ENCODE results near the gene PIEZO1. TPM values are rescaled to one million over a fixed set of nuclear protein-coding genes. Genes with fewer than 3 reads are reported as not detected.

PIEZO1 gene
- total RNA-seq, 1 experiment from 2014 or later, result 391 TPM

DNA sequence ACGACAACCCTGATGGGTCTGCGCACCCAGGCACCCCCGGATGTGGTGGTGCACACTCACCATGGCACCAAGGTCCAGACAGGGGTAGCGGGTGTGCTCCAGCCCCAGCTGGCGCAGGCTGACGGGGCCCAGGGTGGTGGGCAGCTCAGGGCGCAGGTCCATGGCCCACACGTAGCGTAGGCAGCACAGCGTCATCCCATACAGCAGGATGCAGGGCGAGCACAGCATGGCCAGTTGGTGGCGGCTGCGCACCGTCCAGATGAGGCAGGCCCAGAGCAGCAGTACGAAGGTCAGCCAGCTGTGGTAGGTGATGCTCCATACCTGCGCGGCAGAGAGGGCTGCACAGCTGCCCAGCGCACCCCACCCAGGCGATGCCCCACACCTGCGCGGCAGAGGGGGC is 48.9 kb downstream of the PIEZO1 start:
- TF ChIP-seq, protein P1, sequence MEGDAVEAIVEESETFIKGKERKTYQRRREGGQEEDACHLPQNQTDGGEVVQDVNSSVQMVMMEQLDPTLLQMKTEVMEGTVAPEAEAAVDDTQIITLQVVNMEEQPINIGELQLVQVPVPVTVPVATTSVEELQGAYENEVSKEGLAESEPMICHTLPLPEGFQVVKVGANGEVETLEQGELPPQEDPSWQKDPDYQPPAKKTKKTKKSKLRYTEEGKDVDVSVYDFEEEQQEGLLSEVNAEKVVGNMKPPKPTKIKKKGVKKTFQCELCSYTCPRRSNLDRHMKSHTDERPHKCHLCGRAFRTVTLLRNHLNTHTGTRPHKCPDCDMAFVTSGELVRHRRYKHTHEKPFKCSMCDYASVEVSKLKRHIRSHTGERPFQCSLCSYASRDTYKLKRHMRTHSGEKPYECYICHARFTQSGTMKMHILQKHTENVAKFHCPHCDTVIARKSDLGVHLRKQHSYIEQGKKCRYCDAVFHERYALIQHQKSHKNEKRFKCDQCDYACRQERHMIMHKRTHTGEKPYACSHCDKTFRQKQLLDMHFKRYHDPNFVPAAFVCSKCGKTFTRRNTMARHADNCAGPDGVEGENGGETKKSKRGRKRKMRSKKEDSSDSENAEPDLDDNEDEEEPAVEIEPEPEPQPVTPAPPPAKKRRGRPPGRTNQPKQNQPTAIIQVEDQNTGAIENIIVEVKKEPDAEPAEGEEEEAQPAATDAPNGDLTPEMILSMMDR (conservative IDR thresholded peaks at IDR 0.05), result no peak
- TF ChIP-seq EZH2 (IDR thresholded peaks at IDR 0.05; ENCODE audit: low read depth), result no peak

DNA sequence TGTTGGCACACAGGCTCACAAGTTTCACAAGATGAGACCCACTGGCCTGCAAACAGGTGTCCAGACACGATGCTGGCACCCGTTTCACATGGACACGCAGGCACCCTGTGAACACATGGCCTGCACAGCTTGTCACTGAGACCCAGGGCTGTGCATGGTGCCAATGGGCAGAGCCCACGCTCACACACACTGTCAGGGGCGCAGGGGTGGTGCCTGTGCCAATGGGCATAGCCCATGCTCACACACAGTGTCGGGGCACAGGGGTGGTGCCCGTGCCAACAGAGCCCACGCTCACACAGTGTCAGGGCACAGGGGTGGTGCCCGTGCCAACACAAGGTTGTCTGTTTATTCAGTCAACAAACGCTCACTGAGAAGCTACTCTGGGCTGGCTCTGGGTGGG is 49.4 kb downstream of the PIEZO1 start:
- ChIA-PET CTCF (no interaction called here), POLR2A (ENCODE audit: unreplicated experiment) (interaction anchor here (0.6 to 0.7 kb wide), 2 partner anchors 75 to 683 kb away, joined by 5 to 12 read pairs; no protein-coding TSS in a partner anchor)
- no TSS peak for BruUV-seq (replicated peaks)
- no peak for DNase-seq
- no peaks in the 10 kb centered on the region for H3K9me3 ChIP-seq (ENCODE audit: insufficient read depth, low read depth)
- no peak overlapping the region for H3K4me3 ChIP-seq
- H3K4me2 ChIP-seq, result no peak overlapping the region
- no peaks in the 10 kb centered on the region for H3K27me3 ChIP-seq (ENCODE audit: insufficient read depth, low read depth)
- H3K79me2 ChIP-seq (ENCODE audit: low read depth), result no peaks in the 10 kb centered on the region
- peaks cover 12% of the 10 kb centered on the region; the same call in 1 of the 2 replicates for H4K20me1 ChIP-seq (ENCODE audit: insufficient read depth)
- H3K4me1 ChIP-seq (replicated peaks; ENCODE audit: insufficient read depth), result no peaks in the 10 kb centered on the region
- H3K27ac ChIP-seq, result no peak overlapping the region
- intact Hi-C loops (cut with micrococcal nuclease; ENCODE audit: unreplicated experiment), result loop anchor here (5.0 kb wide), 2 partner anchors 67 to 432 kb away; partner anchors contain the start of gene CDT1
- TF ChIP-seq, protein P1 (conservative IDR thresholded peaks at IDR 0.05), result no peak
- no peak for TF ChIP-seq EZH2 (IDR thresholded peaks at IDR 0.05; ENCODE audit: low read depth)
- H3K36me3 ChIP-seq (ENCODE audit: low read depth), result 0 out of 2 replicates have a peak, but pooled peaks cover 3% of the 10 kb centered on the region
- no peak overlapping the region for H2AFZ ChIP-seq
- H3K9me2 ChIP-seq (ENCODE audit: insufficient read depth), result no peaks in the 10 kb centered on the region
- peaks cover 15% of the 10 kb centered on the region for H3F3A ChIP-seq (ENCODE audit: insufficient read depth, low read depth)

More for the DNA sequence above, 48.9 kb downstream of the PIEZO1 start:
- 0 out of 2 replicates have a peak, but pooled peaks cover 3% of the 10 kb centered on the region for H3K36me3 ChIP-seq (ENCODE audit: low read depth)
- CTCF ChIA-PET, result interaction anchor here (0.7 kb wide), 1 partner anchor 63 kb away, joined by 7 read pairs; no protein-coding TSS in a partner anchor
- H3K79me2 ChIP-seq (ENCODE audit: low read depth), result no peaks in the 10 kb centered on the region
- H3K9me3 ChIP-seq (ENCODE audit: insufficient read depth, low read depth), result no peaks in the 10 kb centered on the region
- no peak overlapping the region for H3K4me2 ChIP-seq
- no peak overlapping the region for H3K27ac ChIP-seq
- no peak overlapping the region for H3K4me3 ChIP-seq
- H3K27me3 ChIP-seq (ENCODE audit: insufficient read depth, low read depth), result no peaks in the 10 kb centered on the region
- H2AFZ ChIP-seq, result no peak overlapping the region
- POLR2A ChIA-PET (ENCODE audit: unreplicated experiment), result interaction anchor here (0.6 kb wide), 1 partner anchor 682 kb away, joined by 12 read pairs; no protein-coding TSS in a partner anchor
- DNase-seq, result no peak
- H4K20me1 ChIP-seq (ENCODE audit: insufficient read depth), result peaks cover 12% of the 10 kb centered on the region; the same call in 1 of the 2 replicates
- no TSS peak for BruUV-seq (replicated peaks)
- H3K9me2 ChIP-seq (ENCODE audit: insufficient read depth), result no peaks in the 10 kb centered on the region
- H3F3A ChIP-seq (ENCODE audit: insufficient read depth, low read depth), result peaks cover 15% of the 10 kb centered on the region
- H3K4me1 ChIP-seq (replicated peaks; ENCODE audit: insufficient read depth), result no peaks in the 10 kb centered on the region
- intact Hi-C loops (cut with micrococcal nuclease; ENCODE audit: unreplicated experiment), result loop anchor here (5.0 kb wide), 2 partner anchors 66 to 431 kb away; partner anchors contain the start of gene CDT1

DNA sequence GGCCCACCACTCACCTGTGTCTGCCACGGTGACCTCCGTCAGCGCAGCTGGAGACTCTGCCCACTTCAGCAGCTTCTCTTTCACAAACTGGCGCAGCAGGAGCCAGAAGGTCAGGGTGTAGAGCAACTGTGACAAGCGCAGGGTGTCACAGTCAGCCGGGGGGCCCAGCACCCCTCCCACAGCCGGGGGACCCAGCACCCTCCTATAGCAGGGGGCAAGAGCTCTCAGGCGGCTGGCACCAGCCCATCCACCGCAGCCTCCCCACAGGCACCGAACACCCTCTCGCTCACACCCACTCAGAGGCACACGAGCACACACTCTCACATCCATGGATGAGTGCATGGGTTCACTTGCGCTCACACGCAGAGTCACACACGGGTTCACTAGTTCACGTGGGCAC is 49.9 kb downstream of the PIEZO1 start:
- intact Hi-C loops (cut with micrococcal nuclease; ENCODE audit: unreplicated experiment), result loop anchor here (5.0 kb wide), 2 partner anchors 67 to 432 kb away; partner anchors contain the start of gene CDT1
- Histone ChIP-seq H3K4me2 (no peak overlapping the region), H3F3A (ENCODE audit: insufficient read depth, low read depth) (peaks cover 15% of the 10 kb centered on the region), H3K9me2 (ENCODE audit: insufficient read depth) (no peaks in the 10 kb centered on the region), H3K9me3 (ENCODE audit: insufficient read depth, low read depth) (no peaks in the 10 kb centered on the region), H3K79me2 (ENCODE audit: low read depth) (no peaks in the 10 kb centered on the region), H3K4me3 (no peak overlapping the region), H2AFZ (no peak overlapping the region), H3K36me3 (ENCODE audit: low read depth) (0 out of 2 replicates have a peak, but pooled peaks cover 3% of the 10 kb centered on the region), H4K20me1 (ENCODE audit: insufficient read depth) (peaks cover 12% of the 10 kb centered on the region; the same call in 1 of the 2 replicates), H3K27ac (no peak overlapping the region), H3K27me3 (ENCODE audit: insufficient read depth, low read depth) (no peaks in the 10 kb centered on the region), H3K4me1 (replicated peaks; ENCODE audit: insufficient read depth) (no peaks in the 10 kb centered on the region)
- BruUV-seq (replicated peaks), result no TSS peak
- CTCF ChIA-PET, result no interaction called here
- POLR2A ChIA-PET (ENCODE audit: unreplicated experiment), result interaction anchor here (0.7 kb wide), 1 partner anchor 76 kb away, joined by 5 read pairs; no protein-coding TSS in a partner anchor
- DNase-seq, result no peak
- no peak for TF ChIP-seq EZH2 (IDR thresholded peaks at IDR 0.05; ENCODE audit: low read depth)
- TF ChIP-seq, protein P1 (conservative IDR thresholded peaks at IDR 0.05), result no peak

Measured in PC-9 (cell line).